HCT116 (cell line): ENCODE measurements around the gene HK2. TPM values are rescaled to one million over a fixed set of nuclear protein-coding genes. Genes with fewer than 3 reads are reported as not detected.

Experiments
- ATAC-seq: fragments of 200-7000 bp; cut with Tn5 transposase; 2 replicates; pipeline ENCODE4 v1.9.1; 2020; ENCODE audit warnings: mild to moderate bottlenecking, moderate library complexity
- BruUV-seq: library from RNA; stranded (reverse); fragments of 400-500 nt; replicated peaks from 2 replicates; lab custom pipeline; 2021; lab: Mats Ljungman, UMichigan
- CTCF ChIA-PET: fragments of 300-600 bp; sonication (Branson Sonifier 250); formaldehyde crosslinking; loops from one replicate; lab custom pipeline; 2021; ENCODE audit warnings: antibody characterized with exemption; lab: Charles Lee
- POLR2A ChIA-PET: fragments of 300-600, 350-600 bp; sonication (Branson Sonifier 250); formaldehyde crosslinking; loops from one replicate; lab custom pipeline; 2021; ENCODE audit warnings: antibody characterized with exemption; lab: Charles Lee
- RAD21 ChIA-PET, 2 experiments: fragments of 300-600 bp; sonication (Branson Sonifier 250); formaldehyde crosslinking; loops; one replicate each; lab custom pipeline; 2023; ENCODE audit warnings: low total read pairs in 2 of 2; ENCODE audit not compliant: uncharacterized antibody in 2 of 2, unreplicated experiment in 2 of 2, low non-redundant PET in 1 of 2; lab: Charles Lee
- DNase-seq: peaks from one replicate; pipeline ENCODE4 v3.0.0-alpha.2; 2010; ENCODE audit warnings: low read depth, low spot score
- H2AFZ ChIP-seq: fragments of 200-600 bp; shearing (Covaris generic), sonication (generic); 2 replicates; pipeline ENCODE4 v1.6.1; 2017; ENCODE audit warnings: low read depth, mixed run types, mixed read lengths, antibody characterized with exemption, low read length; ENCODE audit not compliant: poor library complexity, severe bottlenecking
- H3K27ac ChIP-seq: 2 replicates; pipeline ENCODE4 v1.5.1; 2012; ENCODE audit warnings: low read depth, low read length
- H3K27me3 ChIP-seq: fragments of 200-600 bp; sonication (generic); 2 replicates; pipeline ENCODE4 v1.6.1; 2016; ENCODE audit warnings: mixed run types, low read length, mixed read lengths; ENCODE audit not compliant: insufficient read depth
- H3K36me3 ChIP-seq, 2 experiments: fragments of 200-500 bp in 1 of 2; fragments of 200-600 bp in 1 of 2; sonication (Bioruptor generic) in 1 of 2; sonication (generic) in 1 of 2; 2 replicates each; pipeline versions ENCODE4 v1.5.1 to v1.6.1; 2014 to 2016; ENCODE audit warnings: low read length in 2 of 2, inconsistent platforms in 1 of 2, mixed read lengths in 1 of 2, mixed run types in 1 of 2; ENCODE audit not compliant: insufficient read depth in 2 of 2, control insufficient read depth in 1 of 2
- H3K4me1 ChIP-seq, 2 experiments: fragments of 200-600 bp in 1 of 2; sonication (generic) in 1 of 2; 2 replicates each; pipeline versions ENCODE4 v1.5.1 to v1.6.1; 2012 to 2017; ENCODE audit warnings: low read length in 2 of 2, inconsistent platforms in 1 of 2, mild to moderate bottlenecking in 1 of 2, mixed read lengths in 1 of 2, mixed run types in 1 of 2, moderate library complexity in 1 of 2; ENCODE audit not compliant: insufficient read depth in 2 of 2, control insufficient read depth in 1 of 2
- H3K4me2 ChIP-seq: fragments of 200-600 bp; sonication (generic); 2 replicates; pipeline ENCODE4 v1.6.1; 2017; ENCODE audit warnings: mixed run types, low read length, mixed read lengths
- H3K4me3 ChIP-seq, 2 experiments: fragments of 200-600 bp in 1 of 2; sonication (generic) in 1 of 2; replicated peaks in 1 of 2; 2 replicates each; pipeline ENCODE4 v1.5.1; 2011 to 2016; ENCODE audit warnings: low read length in 2 of 2, control low read depth in 1 of 2, low read depth in 1 of 2, mild to moderate bottlenecking in 1 of 2, mixed read lengths in 1 of 2, mixed run types in 1 of 2
- H3K79me2 ChIP-seq: fragments of 200-600 bp; sonication (generic); 2 replicates; pipeline ENCODE4 v1.6.1; 2017; ENCODE audit warnings: mild to moderate bottlenecking, mixed run types, low read length, moderate library complexity, mixed read lengths; ENCODE audit not compliant: insufficient read depth
- H3K9ac ChIP-seq: fragments of 200-600 bp; sonication (generic); 2 replicates; pipeline ENCODE4 v1.6.1; 2016; ENCODE audit warnings: low read length, mixed read lengths
- H3K9me2 ChIP-seq: fragments of 200-600 bp; sonication (generic), shearing (Covaris generic); 2 replicates; pipeline ENCODE4 v1.6.1; 2017; ENCODE audit warnings: mixed run types, mild to moderate bottlenecking, moderate library complexity; ENCODE audit not compliant: insufficient read depth
- H3K9me3 ChIP-seq, 2 experiments: fragments of 200-500 bp in 1 of 2; fragments of 200-600 bp in 1 of 2; sonication (Bioruptor generic) in 1 of 2; sonication (generic) in 1 of 2; 2 replicates each; pipeline ENCODE4 v1.6.1; 2014 to 2017; ENCODE audit warnings: low read length in 2 of 2, mixed read lengths in 2 of 2, inconsistent platforms in 1 of 2, low read depth in 1 of 2, mild to moderate bottlenecking in 1 of 2, mixed run types in 1 of 2, moderate library complexity in 1 of 2; ENCODE audit not compliant: control insufficient read depth in 1 of 2, insufficient read depth in 1 of 2
- H4K20me1 ChIP-seq: fragments of 200-600 bp; sonication (generic), shearing (Covaris generic); 2 replicates; pipeline ENCODE4 v1.6.1; 2017; ENCODE audit warnings: mixed run types, mild to moderate bottlenecking, moderate library complexity; ENCODE audit not compliant: insufficient read depth
- ATF3 ChIP-seq: IDR thresholded peaks from 2 replicates; pipeline ENCODE4 v1.6.1; 2012
- CBX3 ChIP-seq: IDR thresholded peaks from 2 replicates; pipeline ENCODE4 v1.6.1; 2012; ENCODE audit warnings: low read depth
- CEBPB ChIP-seq: IDR thresholded peaks from 2 replicates; pipeline ENCODE4 v1.6.1; 2012; ENCODE audit warnings: low read depth
- ELF1 ChIP-seq: IDR thresholded peaks from 2 replicates; pipeline ENCODE4 v1.6.1; 2012; ENCODE audit warnings: low read depth, borderline replicate concordance
- EZH2 ChIP-seq: fragments of 200-600 bp; sonication (generic); IDR thresholded peaks from 2 replicates; pipeline ENCODE4 v1.6.1; 2017; ENCODE audit warnings: antibody characterized with exemption, mixed run types
- JUND ChIP-seq: IDR thresholded peaks from 2 replicates; pipeline ENCODE4 v1.6.1; 2012
- POLR2A ChIP-seq: IDR thresholded peaks from 2 replicates; pipeline ENCODE4 v1.7.0; 2011; ENCODE audit warnings: borderline replicate concordance; ENCODE audit not compliant: insufficient read depth, insufficient read length; ENCODE audit errors: extremely low read depth
- POLR2AphosphoS5 ChIP-seq: IDR thresholded peaks from 2 replicates; pipeline ENCODE4 v1.6.1; 2011; ENCODE audit warnings: mild to moderate bottlenecking, low read depth, low read length, moderate library complexity
- REST ChIP-seq: IDR thresholded peaks from 2 replicates; pipeline ENCODE4 v1.6.1; 2012; ENCODE audit warnings: low read depth
- SRF ChIP-seq: IDR thresholded peaks from 2 replicates; pipeline ENCODE4 v1.6.1; 2012; ENCODE audit warnings: low read depth
- YY1 ChIP-seq: IDR thresholded peaks from 2 replicates; pipeline ENCODE4 v1.6.1; 2011; ENCODE audit warnings: low read length, low read depth, moderate library complexity, mild to moderate bottlenecking; ENCODE audit not compliant: insufficient replicate concordance; ENCODE audit errors: extremely low read depth
- ZBTB33 ChIP-seq: IDR thresholded peaks from 2 replicates; pipeline ENCODE4 v1.6.1; 2011; ENCODE audit warnings: mild to moderate bottlenecking, low read length, moderate library complexity; ENCODE audit not compliant: insufficient replicate concordance; ENCODE audit errors: extremely low read depth
- ZNF274 ChIP-seq: fragments of 200-500 bp; sonication (Bioruptor generic); IDR thresholded peaks from 2 replicates; pipeline ENCODE4 v1.6.1; 2014; ENCODE audit warnings: mild to moderate bottlenecking, low read depth, low read length, inconsistent platforms
- intact Hi-C: fragments of 100-400 bp; cut with micrococcal nuclease; formaldehyde crosslinking; loops from 2 replicates; pipeline ENCODE4 v1.10.0; 2022
- total RNA-seq: library from RNA; stranded (reverse); gene quantifications from one replicate; pipeline ENCODE4 v1.2.1, GENCODE V29; 2021; ENCODE audit not compliant: unreplicated experiment

HK2 gene
- total RNA-seq, 1 experiment from 2014 or later, result 42.5 TPM

- DNase-seq (no peak), ATAC-seq (no peak)
- ChIA-PET RAD21 (no interaction called here), CTCF (no interaction called here), POLR2A (no interaction called here)
- Histone ChIP-seq H3K27me3 (no peaks in the 10 kb centered on the region), H3K4me1 (peaks cover 0 to 1% of the 10 kb centered on the region in 2 experiments; a peak in 2 of 4 replicates), H3K4me2 (no peak overlapping the region), H3K9me3 (no peaks in the 10 kb centered on the region), H3K27ac (no peak overlapping the region), H3K9ac (no peak overlapping the region), H3K36me3 (peaks cover 49 to 74% of the 10 kb centered on the region in 2 experiments), H3K79me2 (no peaks in the 10 kb centered on the region), H4K20me1 (no peaks in the 10 kb centered on the region), H3K4me3 (no peak overlapping the region), H3K9me2 (no peaks in the 10 kb centered on the region), H2AFZ (no peak overlapping the region)
- TF ChIP-seq ZNF274 (no peak), CBX3 (no peak), CEBPB (no peak), ATF3 (no peak), JUND (no peak), SRF (no peak), YY1 (no peak), POLR2A (no peak), POLR2AphosphoS5 (no peak), ELF1 (no peak), ZBTB33 (no peak), REST (no peak), EZH2 (no peak)
- intact Hi-C loops, result no loop called here
- no TSS peak for BruUV-seq
Measured at GRCh38 chr2:74887445-74887951, 53.6 kb downstream of the HK2 start.
